ENCODE results near the gene NECTIN1.

GRCh38 chr11:119684361-119685110 lies 44.5 kb downstream of the NECTIN1 start:
- TF ChIP-seq CTCF (IDR thresholded peaks at IDR 0.05) = no peak
- TF ChIP-seq POLR2AphosphoS5 (IDR thresholded peaks at IDR 0.05) = no peak
- no peak for TF ChIP-seq POLR2A (IDR thresholded peaks at IDR 0.05)

Data from upper lobe of left lung (tissue), 4 donors.